ENCODE measurements around the gene HSD17B2.

HSD17B2 gene

DNA sequence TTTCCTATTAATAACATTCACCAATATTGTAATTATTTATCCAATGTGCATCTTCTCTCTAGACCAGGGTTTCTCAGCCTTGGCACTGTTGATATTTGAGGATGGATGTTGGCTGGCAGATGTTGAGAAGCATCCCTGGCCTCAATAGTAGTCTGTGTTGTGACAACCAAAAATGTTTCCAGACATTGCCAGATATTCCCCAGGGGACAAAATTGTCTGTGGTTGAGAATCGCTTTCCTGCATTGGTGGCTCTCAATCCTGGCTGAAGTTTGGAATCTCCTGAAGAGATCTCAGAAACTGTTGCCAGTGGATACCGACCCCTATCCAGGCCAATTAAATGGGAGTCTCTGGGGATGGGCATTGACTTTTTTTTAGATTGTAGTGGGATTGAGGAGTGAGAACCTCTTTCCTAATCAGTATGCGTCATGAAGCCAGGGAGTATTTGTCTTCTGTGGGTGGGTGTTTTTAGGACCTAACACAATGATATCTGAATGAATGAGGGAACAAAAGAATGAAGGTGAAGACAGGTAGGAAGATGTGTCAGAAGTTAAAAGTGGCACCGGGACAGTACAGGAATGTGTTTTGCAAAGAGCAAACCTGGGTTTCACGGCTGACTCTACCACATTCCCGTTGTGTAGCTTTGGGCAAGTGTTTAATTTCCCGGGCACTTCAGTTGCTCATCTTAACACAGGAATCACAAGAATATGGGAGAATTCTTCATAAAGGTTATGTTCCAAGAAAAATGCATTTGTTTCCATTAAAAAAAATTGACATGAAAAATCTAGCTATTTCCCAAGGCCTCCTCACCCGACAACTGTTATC is 24.3 kb downstream of the HSD17B2 start:
- Histone ChIP-seq H3K4me2 (no peak overlapping the region), H3K27me3 (no peaks in the 10 kb centered on the region), H4K20me1 (no peaks in the 10 kb centered on the region), H3K4me1 (no peaks in the 10 kb centered on the region), H3K9me3 (no peaks in the 10 kb centered on the region), H3K9ac (no peak overlapping the region), H3K36me3 (no peaks in the 10 kb centered on the region), H3K4me3 (no peak overlapping the region), H3K27ac (no peak overlapping the region)
- TF ChIP-seq Cebpa-rat (IDR thresholded peaks at IDR 0.05): no peak

DNA sequence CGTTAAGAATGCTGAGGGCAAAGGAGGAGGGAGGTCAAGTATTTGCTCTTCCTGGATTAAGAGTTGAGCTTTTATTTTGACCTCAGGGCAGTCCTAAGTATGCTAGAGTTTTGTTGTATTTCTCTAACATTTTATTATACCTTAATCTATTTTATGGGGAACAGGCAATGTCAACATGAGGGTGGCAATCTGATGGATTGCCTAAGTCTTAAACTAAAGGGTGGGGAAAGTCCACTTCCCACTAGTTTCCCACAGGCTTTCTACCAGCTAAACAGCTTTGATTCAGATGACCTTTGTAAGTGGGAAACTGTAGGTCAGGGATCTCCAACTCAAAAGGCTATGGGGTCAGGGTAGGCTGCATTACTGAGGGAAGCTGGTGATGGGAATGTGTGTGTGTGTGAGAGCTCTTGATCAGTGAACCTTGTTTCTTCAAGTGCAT is 24.9 kb downstream of the HSD17B2 start:
- Histone ChIP-seq H3K4me2 (no peak overlapping the region), H3K27me3 (no peaks in the 10 kb centered on the region), H4K20me1 (no peaks in the 10 kb centered on the region), H3K9me3 (no peaks in the 10 kb centered on the region), H3K4me1 (no peaks in the 10 kb centered on the region), H3K4me3 (no peak overlapping the region), H3K9ac (no peak overlapping the region), H3K36me3 (no peaks in the 10 kb centered on the region), H3K27ac (no peak overlapping the region)
- no peak for TF ChIP-seq Cebpa-rat (IDR thresholded peaks at IDR 0.05)

DNA sequence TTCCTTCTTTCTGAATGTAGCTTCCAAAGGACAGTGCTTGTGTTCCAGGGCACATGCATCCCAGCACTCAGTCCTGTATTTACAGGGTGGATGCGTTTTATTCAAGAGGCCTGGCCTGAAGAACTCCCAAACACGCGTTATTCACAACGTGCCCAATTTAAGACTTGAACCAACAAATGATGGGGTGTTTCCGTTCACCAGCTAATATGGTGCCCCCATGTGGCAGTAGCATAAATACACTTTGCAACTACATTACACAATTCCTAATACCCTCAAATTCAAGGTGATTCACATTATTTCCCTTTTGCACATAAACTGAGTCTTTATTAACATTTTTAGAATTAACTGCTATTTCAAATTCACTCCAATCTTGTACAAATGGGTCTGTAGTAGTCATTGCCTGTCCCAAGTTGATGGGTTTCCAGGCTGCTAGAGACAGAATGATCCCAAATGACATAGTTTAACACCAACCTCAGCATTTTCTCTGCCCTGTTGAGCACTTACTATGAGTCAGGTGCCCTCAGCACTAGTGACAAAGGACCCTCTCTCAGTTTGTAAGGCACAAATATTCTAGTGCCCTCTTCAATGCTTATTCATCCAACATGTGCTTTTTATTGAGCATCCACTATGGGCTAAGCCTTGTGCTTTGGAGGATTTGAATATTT is 26.9 kb downstream of the HSD17B2 start:
- no peak for TF ChIP-seq Cebpa-rat (IDR thresholded peaks at IDR 0.05)
- Histone ChIP-seq H4K20me1 (no peaks in the 10 kb centered on the region), H3K9me3 (no peaks in the 10 kb centered on the region), H3K4me3 (no peak overlapping the region), H3K27ac (no peak overlapping the region), H3K27me3 (no peaks in the 10 kb centered on the region), H3K4me2 (no peak overlapping the region), H3K4me1 (no peaks in the 10 kb centered on the region), H3K9ac (no peak overlapping the region), H3K36me3 (no peaks in the 10 kb centered on the region)

DNA sequence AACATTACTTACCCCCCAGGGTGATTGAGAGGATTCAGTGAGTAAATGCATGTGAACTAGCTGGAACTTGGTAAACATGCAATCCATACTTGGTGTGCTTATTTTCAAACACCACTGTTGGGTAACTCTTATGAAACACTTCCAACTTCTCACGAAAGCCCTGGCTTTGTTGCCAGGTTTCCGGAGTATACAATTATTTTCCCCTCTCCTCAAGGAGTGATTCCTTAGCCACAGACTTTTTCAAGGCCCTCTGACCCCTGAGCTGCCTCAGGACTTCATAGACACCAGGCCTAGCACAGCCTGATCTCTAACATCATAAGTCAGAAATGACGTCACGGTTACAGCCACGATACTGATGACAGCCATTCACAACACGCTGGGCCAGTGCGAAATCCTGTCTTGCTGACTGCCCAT is 27.6 kb downstream of the HSD17B2 start:
- no peaks in the 10 kb centered on the region for H3K4me1 ChIP-seq
- no peak overlapping the region for H3K9ac ChIP-seq
- no peaks in the 10 kb centered on the region for H3K36me3 ChIP-seq
- no peak overlapping the region for H3K4me3 ChIP-seq
- H3K27me3 ChIP-seq: no peaks in the 10 kb centered on the region
- no peak overlapping the region for H3K4me2 ChIP-seq
- H3K9me3 ChIP-seq: no peaks in the 10 kb centered on the region
- no peaks in the 10 kb centered on the region for H4K20me1 ChIP-seq
- TF ChIP-seq Cebpa-rat (IDR thresholded peaks at IDR 0.05): no peak
- no peak overlapping the region for H3K27ac ChIP-seq

GRCh38 chr16:82063456-82064082 is 28.5 kb downstream of the HSD17B2 start:
- TF ChIP-seq Cebpa-rat (IDR thresholded peaks at IDR 0.05): no peak
- H3K9me3 ChIP-seq: no peaks in the 10 kb centered on the region
- H3K36me3 ChIP-seq: no peaks in the 10 kb centered on the region
- H3K27ac ChIP-seq: no peak overlapping the region
- no peak overlapping the region for H3K4me2 ChIP-seq
- no peak overlapping the region for H3K9ac ChIP-seq
- H3K4me3 ChIP-seq: no peak overlapping the region
- no peaks in the 10 kb centered on the region for H3K4me1 ChIP-seq
- H4K20me1 ChIP-seq: no peaks in the 10 kb centered on the region
- H3K27me3 ChIP-seq: no peaks in the 10 kb centered on the region

DNA sequence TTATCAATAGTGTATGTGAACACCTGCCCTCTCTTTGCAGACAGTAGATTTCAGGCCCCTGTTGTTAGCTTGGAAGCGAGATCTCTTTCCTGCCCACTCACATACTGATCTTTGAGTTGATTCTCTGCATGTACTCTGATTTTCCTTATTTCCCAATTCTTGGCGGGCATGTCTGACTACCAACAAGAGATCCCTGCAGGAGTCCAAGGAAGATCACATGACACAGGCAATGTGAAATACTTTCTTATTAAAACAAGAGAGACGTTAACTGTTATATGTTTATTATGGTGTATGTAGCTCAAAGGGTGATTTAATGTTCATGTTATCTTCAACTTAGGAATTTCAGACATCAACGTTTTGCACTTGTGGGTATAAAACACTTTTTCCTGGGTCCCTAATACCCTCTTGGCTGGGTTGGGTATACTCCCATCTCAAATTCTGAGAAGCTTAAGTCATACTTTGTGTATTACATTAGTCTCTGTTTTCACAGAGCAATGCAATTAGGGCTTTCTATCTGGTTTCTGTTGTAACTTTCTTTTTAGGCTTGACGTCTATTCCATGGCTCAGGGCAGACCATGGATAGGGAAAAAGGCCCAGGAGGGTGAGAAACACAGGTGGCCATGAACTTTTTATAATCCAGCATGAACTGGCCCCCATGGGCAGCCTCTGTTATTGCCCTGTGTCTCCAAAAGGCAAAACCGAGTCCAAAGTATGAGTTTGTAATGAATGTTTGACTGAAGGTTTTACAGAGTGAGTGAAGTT is 32.2 kb downstream of the HSD17B2 start:
- no peak for TF ChIP-seq Cebpa-rat (IDR thresholded peaks at IDR 0.05)
- Histone ChIP-seq H4K20me1 (no peaks in the 10 kb centered on the region), H3K36me3 (no peaks in the 10 kb centered on the region), H3K27ac (no peak overlapping the region), H3K4me3 (no peak overlapping the region), H3K27me3 (no peaks in the 10 kb centered on the region), H3K4me2 (no peak overlapping the region), H3K9me3 (no peaks in the 10 kb centered on the region), H3K9ac (no peak overlapping the region), H3K4me1 (no peaks in the 10 kb centered on the region)

GRCh38 chr16:82067804-82068325 is 32.8 kb downstream of the HSD17B2 start:
- Histone ChIP-seq H3K9me3 (no peaks in the 10 kb centered on the region), H3K4me2 (no peak overlapping the region)

DNA sequence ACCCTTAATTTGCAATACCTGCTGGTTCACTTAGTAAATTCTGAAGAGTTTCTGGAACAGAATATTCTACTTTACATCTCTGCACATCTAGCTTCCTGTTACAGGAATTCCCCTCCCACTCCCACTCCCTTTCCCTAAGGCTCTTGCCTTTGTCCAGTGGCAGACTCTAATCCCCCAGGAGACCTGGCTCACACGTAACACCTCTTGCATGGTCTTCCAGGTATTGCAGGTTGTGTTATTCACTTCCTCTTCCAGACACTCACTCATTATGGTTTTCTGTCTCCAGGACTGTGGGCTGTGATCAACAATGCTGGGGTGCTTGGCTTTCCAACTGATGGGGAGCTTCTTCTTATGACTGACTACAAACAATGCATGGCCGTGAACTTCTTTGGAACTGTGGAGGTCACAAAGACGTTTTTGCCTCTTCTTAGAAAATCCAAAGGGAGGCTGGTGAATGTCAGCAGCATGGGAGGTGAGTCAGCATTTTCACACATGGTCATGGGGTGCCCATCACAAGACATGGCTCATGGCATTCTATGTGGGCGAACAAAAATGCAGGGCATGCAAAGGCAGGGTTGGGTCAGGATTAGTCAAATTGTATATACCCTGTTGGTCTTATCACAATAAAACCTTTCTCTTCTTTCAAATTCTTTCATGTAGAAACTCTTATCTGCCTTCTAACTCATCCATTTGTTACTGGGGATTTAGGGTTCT is 35.8 kb downstream of the HSD17B2 start:
- Histone ChIP-seq H3K4me2 (no peak overlapping the region), H3K27me3 (no peaks in the 10 kb centered on the region), H3K4me1 (no peaks in the 10 kb centered on the region), H3K27ac (no peak overlapping the region), H3K4me3 (no peak overlapping the region), H3K9me3 (no peaks in the 10 kb centered on the region), H3K36me3 (no peaks in the 10 kb centered on the region), H4K20me1 (no peaks in the 10 kb centered on the region), H3K9ac (no peak overlapping the region)
- no peak for TF ChIP-seq Cebpa-rat (IDR thresholded peaks at IDR 0.05)

More at GRCh38 chr16:82067804-82068325, 32.8 kb downstream of the HSD17B2 start:
- Histone ChIP-seq H4K20me1 (no peaks in the 10 kb centered on the region), H3K4me1 (no peaks in the 10 kb centered on the region), H3K4me3 (no peak overlapping the region), H3K36me3 (no peaks in the 10 kb centered on the region), H3K27me3 (no peaks in the 10 kb centered on the region), H3K27ac (no peak overlapping the region), H3K9ac (no peak overlapping the region)
- TF ChIP-seq Cebpa-rat (IDR thresholded peaks at IDR 0.05): no peak

- H3K9me3 ChIP-seq: no peaks in the 10 kb centered on the region
- no peak overlapping the region for H3K27ac ChIP-seq
- no peaks in the 10 kb centered on the region for H3K4me1 ChIP-seq
- no peak overlapping the region for H3K4me3 ChIP-seq
- TF ChIP-seq Cebpa-rat (IDR thresholded peaks at IDR 0.05): no peak
- no peaks in the 10 kb centered on the region for H3K36me3 ChIP-seq
- no peaks in the 10 kb centered on the region for H4K20me1 ChIP-seq
- H3K4me2 ChIP-seq: no peak overlapping the region
- H3K9ac ChIP-seq: no peak overlapping the region
- H3K27me3 ChIP-seq: no peaks in the 10 kb centered on the region
Observed at GRCh38 chr16:82071421-82071820, 36.4 kb downstream of the HSD17B2 start.
